GM18519 (cell line): ENCODE data around the gene TLE5.
"Not testable (repeated sequence)": the region's sequence is repeated elsewhere in the genome, so short reads cannot be mapped to it uniquely, and the experiment has no call there.

Source experiments
- ATAC-seq: cut with Tn5 transposase; IDR thresholded peaks from one replicate; pipeline ENCODE4 v1.9.1; 2021; ENCODE audit warnings: mild to moderate bottlenecking, moderate library complexity; ENCODE audit not compliant: unreplicated experiment, low FRiP score

TLE5 gene

GRCh38 chr19:3028305-3029064 is 33.8 kb downstream of the TLE5 start:
- ATAC-seq: no peak

- no peak for ATAC-seq
Measured at GRCh38 chr19:3027981-3028304, 34.4 kb downstream of the TLE5 start.

DNA sequence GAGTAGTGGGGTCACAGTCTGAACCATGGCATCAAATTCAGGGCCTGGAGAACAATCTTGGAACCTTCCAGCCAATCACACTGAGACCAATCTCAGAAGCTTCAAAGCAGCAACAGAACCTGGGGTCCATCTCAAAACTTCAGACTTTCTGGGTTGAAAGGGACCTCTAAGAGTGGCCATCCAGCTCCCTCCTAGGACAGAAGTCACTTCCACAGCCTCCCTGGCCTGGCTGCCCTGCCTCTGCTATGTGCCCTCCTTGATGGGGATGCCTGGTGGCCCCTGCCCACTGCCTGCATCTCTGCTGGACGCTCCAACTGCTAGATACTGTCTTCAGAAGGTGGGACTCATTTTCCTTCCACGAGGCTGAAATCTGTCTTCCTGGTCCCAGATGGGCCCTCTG is 35.0 kb downstream of the TLE5 start:
- ATAC-seq: no peak

- ATAC-seq: no peak
Measured at GRCh38 chr19:3026768-3027167, 35.5 kb downstream of the TLE5 start.

DNA sequence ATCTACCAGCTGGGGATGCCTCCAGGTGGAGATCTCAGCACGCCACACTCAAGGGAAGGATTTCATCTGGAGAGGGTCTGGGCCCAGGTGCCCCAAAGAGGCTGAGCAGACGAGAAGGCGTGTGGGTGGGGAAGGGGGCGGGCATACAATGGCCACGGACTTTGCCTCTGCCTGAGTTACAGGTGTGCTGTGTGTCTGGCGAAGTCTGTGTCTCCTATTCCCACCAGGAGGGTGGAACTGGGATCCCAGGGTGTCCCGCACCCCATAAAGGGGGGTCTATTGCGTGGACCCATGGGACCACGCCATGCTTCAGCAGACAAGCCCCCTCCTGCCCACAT is 36.8 kb downstream of the TLE5 start:
- no peak for ATAC-seq

- ATAC-seq: no peak
Measured at GRCh38 chr19:3024870-3025548, 37.3 kb downstream of the TLE5 start.

DNA sequence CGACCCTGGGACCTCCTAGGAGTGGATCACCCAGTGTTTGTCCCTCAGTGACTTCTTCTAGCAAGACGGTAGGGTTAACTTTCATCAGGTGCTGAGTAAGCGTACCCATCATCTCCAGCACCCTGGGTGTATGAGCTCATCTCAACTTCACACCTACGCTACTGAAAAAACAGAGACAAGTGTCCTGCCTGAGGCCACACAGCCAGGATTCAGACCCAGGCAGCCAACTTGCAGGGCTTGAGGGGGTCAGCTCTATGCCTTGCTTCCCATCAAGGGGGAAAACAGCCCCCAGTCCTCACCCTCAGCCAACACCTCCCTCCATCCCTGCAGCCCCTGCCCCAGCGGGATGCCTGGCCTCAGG is 37.8 kb downstream of the TLE5 start:
- ATAC-seq: no peak

DNA sequence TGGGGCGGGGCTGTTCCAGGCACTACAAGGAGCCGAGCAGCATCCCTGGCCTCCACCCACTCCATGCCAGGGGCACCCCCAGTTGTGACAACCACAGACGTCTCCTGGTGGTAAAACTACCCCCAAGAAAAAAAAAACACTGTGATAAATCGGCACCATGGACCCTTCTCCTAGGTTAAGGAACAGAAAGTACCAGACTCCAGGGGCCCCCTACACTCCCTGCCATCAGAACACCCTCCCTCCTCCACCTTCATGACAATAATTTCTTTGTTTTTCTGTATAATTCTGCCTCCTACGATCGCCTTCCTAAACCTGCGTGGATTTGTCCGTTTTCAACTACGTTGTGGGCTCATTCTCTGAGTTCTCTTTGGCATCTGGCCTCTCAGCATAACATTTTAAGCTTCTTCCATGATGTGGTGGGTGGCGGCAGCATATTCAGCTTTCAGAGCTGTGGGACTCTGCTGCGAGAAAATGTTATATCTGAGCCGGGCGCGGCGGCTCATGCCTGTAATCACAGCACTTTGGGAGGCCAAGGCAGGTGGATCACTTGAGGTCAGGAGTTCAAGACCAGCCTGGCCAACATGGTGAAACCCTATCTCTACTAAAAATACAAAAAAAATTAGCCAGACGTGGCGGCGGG is 41.9 kb downstream of the TLE5 start:
- ATAC-seq: no peak

GRCh38 chr19:3019211-3019854 is 43.0 kb downstream of the TLE5 start:
- ATAC-seq: no peak

- no peak for ATAC-seq
Measured at GRCh38 chr19:3017923-3018322, 44.4 kb downstream of the TLE5 start.

DNA sequence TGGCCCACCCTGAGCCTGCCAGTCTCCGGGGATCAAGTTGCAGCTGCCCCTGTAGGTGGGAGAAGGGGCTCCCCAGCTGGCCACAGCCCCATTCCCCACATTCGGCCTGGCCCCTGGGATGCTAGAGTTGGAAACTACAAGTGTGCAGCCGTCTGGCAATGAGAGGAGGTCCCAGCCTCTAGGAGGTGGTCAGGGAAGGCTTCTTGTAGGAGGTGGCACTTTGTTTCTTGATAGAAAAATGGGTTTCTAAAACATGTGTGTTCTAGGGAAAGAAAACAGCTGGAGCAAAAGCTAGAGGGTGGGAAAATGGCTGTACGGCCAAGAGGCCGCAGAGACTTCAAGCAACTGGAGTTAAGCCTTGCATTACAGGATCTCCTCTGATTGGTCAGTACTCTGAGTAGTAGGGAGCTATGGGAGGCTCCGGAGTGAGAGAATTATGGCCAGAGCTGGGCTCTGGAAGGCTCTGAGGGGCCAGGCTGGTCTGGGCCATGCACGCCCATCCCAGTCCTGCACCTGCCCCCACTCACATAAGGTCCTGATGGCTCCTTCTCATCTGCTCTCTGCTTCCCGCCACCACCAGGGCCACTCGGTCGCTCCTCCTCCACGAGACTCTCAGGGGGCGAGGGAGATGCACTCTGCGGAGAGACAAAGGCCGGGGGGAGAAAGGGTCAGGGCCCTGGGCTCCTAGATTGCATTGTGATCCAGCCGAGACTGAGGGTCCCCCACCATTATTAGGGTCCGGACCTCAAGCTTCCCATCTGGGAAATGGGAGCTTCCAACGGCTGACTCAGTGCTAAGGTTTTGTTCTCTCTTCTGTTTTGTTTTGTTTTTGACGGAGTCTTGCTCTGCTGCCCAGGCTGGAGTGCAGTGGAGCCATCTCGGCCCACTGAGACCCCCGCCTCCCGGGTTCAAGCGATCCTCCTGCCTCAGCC is 46.9 kb downstream of the TLE5 start:
- ATAC-seq: no peak

DNA sequence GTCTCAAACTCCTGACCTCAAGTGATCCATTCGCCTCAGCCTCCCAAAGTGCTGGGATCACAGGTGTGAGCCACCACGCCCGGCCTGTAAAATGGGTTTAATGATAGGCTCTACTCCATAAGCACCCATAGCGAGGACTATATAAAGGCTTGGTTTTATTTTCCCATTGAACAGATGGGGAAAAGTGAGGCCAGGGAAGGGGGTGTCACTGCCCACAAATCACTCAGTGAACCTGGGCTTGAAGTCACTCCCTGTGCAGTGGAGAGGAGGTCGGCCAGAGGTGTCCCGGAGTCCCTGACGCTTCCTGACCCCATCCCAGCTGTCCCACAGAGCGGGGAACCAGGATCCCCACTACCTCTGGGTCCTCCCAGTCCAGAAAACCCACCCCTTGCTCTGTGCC is 48.2 kb downstream of the TLE5 start:
- ATAC-seq: no peak

DNA sequence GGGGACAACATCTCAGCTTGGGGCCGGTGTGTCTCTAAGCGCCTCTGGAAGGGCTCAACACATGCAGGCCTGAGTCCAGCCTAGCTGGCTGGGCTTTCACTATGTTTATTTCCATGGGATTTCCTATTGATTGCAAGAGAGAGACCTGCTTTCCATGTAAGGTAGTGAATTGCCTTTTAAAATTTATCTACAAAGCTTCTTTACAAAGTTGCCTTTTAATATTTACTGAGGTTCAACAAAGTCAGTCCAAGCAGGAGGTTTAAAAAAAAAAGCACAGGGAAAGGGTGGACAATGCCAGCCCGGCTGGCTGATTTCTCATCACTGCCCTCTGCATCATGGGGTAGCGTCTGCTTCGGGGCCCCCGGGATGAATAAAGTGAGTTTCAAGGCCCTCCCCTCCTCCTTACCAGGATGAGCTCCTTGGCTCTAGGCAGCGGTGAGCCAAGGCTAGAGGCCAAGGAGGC is 49.0 kb downstream of the TLE5 start:
- ATAC-seq: no peak

DNA sequence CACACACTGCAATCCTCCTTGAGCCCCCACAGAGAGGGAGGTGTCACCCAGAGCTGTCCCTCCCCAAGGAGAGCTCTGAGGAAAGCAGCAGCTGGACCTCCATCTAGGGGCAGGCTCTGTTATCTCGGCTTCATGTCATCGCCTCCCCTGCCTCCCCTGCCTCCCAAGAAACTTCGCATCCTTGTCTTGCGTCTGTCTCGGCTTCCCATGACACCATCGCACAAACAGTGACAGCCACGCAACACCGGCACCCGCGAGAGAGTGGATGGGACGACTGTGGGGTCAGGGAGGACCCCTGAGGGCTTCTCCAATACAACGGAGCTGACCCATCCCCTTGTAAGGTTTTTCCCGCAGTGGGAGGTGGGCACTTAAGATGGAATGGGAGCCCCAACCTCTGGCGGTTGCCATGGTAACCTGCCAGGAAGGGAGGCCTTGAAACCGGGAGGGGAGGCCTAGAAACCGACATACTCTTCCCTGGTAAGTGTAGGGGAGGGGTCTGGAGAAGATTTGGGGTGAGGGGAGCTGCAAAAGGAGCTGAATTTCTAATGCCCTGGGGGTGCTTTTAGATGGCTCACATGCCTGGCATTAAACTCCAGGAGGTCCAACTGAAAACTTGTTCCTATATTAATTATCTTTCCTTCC is 49.6 kb downstream of the TLE5 start:
- no peak for ATAC-seq

- not testable (repeated sequence) for ATAC-seq
Measured at GRCh38 chr19:3012059-3012458, 50.2 kb downstream of the TLE5 start.

- no peak for ATAC-seq
Measured at GRCh38 chr19:3010871-3011270, 51.4 kb downstream of the TLE5 start.

- no peak for ATAC-seq
Measured at GRCh38 chr19:3008994-3009393, 53.3 kb downstream of the TLE5 start.

DNA sequence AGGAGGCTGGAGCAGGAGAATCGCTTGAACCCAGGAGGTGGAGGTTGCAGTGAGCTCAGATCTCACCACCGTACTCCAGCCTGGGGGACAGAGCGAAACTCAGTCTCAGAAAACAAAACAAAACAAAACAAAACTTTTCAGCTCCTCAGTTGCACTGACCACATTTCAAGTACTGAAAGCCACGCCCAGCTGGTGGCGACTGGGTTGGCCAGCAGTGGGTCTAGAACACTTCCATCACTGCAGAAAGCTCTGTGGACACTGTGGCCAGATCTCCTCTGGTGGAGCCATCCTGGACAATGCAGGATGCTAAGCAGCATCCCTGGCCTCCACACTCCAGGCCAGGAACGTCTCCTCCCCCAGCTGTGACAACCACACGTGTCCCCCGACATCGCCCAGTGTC is 54.3 kb downstream of the TLE5 start:
- no peak for ATAC-seq

DNA sequence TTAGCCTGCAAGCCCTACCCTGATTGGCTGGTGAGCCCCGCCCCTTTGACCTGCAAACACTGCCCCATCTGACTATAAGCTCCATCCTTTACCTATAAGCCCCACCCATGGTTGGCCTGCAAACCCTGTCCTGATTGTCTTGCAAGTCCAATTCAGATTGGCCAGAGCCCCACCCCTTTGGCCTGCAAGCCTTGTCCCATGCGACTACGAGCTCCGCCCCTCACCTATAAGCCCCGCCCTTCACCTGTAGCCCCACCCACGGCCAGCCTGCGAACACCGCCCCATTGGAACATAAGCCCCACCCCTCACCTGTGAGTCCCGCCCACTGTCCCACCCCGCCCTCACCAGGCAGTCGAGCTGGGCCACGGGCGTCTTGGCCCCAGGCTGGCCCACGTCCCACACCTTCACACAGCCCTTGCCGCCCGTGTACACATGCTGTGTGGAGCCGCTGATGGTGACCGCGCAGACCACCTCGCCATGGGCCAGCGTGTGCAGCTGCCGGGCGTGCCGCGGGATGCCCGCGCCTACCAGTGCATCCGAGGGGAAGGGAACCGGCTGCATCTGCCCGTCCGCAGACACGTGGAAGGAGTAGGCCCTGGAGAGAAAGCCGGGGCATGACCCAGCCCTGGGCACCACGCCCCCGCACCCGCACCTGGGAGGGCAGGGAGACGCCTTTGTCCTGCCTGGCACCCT is 56.1 kb downstream of the TLE5 start:
- ATAC-seq: no peak
